HS-5 (cell line): ENCODE results near the gene IFNA4.
A peak's percentile ranks its signal among the peaks of the same experiment; 100 is the strongest.
"Not testable (repeated sequence)": the region's sequence is repeated elsewhere in the genome, so short reads cannot be mapped to it uniquely, and the experiment has no call there.

Experiments
- DNase-seq: peaks from one replicate; pipeline ENCODE4 v3.0.0-alpha.2; 2012; ENCODE audit warnings: low read depth

Gene IFNA4

GRCh38 chr9:21187487-21187886, at the start of gene IFNA4:
Gene IFNA4 (minus strand): TSS chr9:21187587. CDS start chr9:21187531, 56 bp downstream.
- not testable (repeated sequence) for DNase-seq

GRCh38 chr9:21236360-21236714, 49.0 kb upstream of the IFNA4 start:
- not testable (repeated sequence) for DNase-seq

- DNase-seq: peak; percentile 5
Measured at GRCh38 chr9:21235468-21236359, 48.3 kb upstream of the IFNA4 start.

- DNase-seq: no peak
Measured at GRCh38 chr9:21234153-21234687, 46.8 kb upstream of the IFNA4 start.

GRCh38 chr9:21233258-21233657, 45.9 kb upstream of the IFNA4 start:
- DNase-seq: no peak

GRCh38 chr9:21228122-21228521, 40.7 kb upstream of the IFNA4 start, which contains the start of gene IFNA17:
Gene IFNA17 (minus strand): TSS chr9:21228222. CDS start chr9:21228173, 49 bp downstream.
- DNase-seq: no peak

- DNase-seq: not testable (repeated sequence)
Measured at GRCh38 chr9:21217211-21217610, 29.8 kb upstream of the IFNA4 start, which contains the start of gene IFNA16. Gene IFNA16 (minus strand): TSS chr9:21217311. CDS start chr9:21217305, 6 bp downstream.

GRCh38 chr9:21213411-21214326, 26.3 kb upstream of the IFNA4 start:
- DNase-seq: not testable (repeated sequence)

- DNase-seq: not testable (repeated sequence)
Measured at GRCh38 chr9:21212160-21212559, 24.8 kb upstream of the IFNA4 start.

GRCh38 chr9:21210782-21211181, 23.4 kb upstream of the IFNA4 start:
- DNase-seq: not testable (repeated sequence)

- DNase-seq: no peak
Measured at GRCh38 chr9:21210311-21210710, 22.9 kb upstream of the IFNA4 start.

- DNase-seq: not testable (repeated sequence)
Measured at GRCh38 chr9:21207043-21207442, 19.7 kb upstream of the IFNA4 start, which contains the start of gene IFNA10. Gene IFNA10 (minus strand): TSS chr9:21207143. CDS start chr9:21207097, 46 bp downstream.

GRCh38 chr9:21205204-21205603, 17.8 kb upstream of the IFNA4 start:
- no peak for DNase-seq

GRCh38 chr9:21202105-21202504, 14.7 kb upstream of the IFNA4 start, which contains the start of gene IFNA7:
Gene IFNA7 (minus strand): TSS chr9:21202205. CDS start chr9:21202165, 40 bp downstream.
- not testable (repeated sequence) for DNase-seq

- not testable (repeated sequence) for DNase-seq
Measured at GRCh38 chr9:21194867-21195776, 7.7 kb upstream of the IFNA4 start.

- not testable (repeated sequence) for DNase-seq
Measured at GRCh38 chr9:21182810-21183736, 4.3 kb downstream of the IFNA4 start.

- no peak for DNase-seq
Measured at GRCh38 chr9:21174671-21175070, 12.7 kb downstream of the IFNA4 start.

GRCh38 chr9:21172156-21172555, 15.2 kb downstream of the IFNA4 start:
- no peak for DNase-seq

- no peak for DNase-seq
Measured at GRCh38 chr9:21171351-21171750, 16.0 kb downstream of the IFNA4 start.

- not testable (repeated sequence) for DNase-seq
Measured at GRCh38 chr9:21166560-21166959, 20.8 kb downstream of the IFNA4 start, which contains the start of gene IFNA21. Gene IFNA21 (minus strand): TSS chr9:21166660. CDS start chr9:21166612, 48 bp downstream.
